Stimulated activated CD4-positive, alpha-beta T cell treated with anti-CD3 and anti-CD28 coated beads, Interleukin-2, amount 100 ng/mL, for 48 hours (primary cell): ENCODE measurements around the gene CD300C.
"Not testable (repeated sequence)": the region's sequence is repeated elsewhere in the genome, so short reads cannot be mapped to it uniquely, and the experiment has no call there.

Source experiments
- DNase-seq, 2 donors: peaks; one replicate each; pipeline ENCODE4 v3.0.0-alpha.2; 2020

CD300C gene

DNA sequence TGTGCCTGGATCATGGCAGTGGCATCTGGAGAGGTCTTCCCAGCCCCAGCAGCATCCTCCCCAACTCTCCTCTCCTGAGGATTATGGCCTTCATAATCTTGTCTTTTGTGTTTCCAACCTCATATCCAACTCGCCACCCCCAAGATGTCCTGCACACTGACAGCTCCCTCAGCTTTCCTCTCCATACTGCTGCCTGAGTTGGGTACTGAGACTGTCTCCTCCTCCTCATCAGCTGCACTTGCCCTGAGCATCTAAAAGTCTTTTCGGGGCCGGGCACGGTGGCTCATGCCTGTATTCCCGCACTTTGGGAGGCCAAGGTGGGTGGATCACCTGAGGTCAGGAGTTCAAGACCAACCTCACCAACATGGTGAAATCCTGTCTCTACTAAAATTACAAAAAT lies 16.7 kb downstream of the CD300C start:
- DNase-seq: no peak

GRCh38 chr17:74528491-74529199 lies 17.3 kb downstream of the CD300C start:
- DNase-seq: no peak

DNA sequence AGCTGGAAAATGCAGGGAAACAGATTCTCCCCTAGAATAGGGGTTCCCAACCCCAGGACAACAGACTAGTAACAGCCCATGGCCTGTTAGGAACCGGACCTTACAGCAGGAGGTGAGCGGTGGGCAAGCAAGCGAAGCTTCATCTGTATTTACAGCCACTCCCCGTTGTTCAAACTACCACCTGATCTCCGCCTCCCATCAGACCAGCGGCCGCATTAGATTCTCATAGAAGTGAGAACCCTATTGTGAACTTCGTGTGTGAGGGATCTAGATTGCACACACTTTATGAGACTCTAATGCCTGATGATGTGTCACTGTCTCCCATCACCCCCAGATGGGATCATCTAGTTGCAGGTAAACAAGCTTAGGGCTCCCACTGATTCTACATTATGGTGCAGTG lies 18.2 kb downstream of the CD300C start:
- no peak for DNase-seq

- DNase-seq: no peak
These were observed 18.8 kb downstream of the CD300C start for GRCh38 chr17:74527081-74527480.

DNA sequence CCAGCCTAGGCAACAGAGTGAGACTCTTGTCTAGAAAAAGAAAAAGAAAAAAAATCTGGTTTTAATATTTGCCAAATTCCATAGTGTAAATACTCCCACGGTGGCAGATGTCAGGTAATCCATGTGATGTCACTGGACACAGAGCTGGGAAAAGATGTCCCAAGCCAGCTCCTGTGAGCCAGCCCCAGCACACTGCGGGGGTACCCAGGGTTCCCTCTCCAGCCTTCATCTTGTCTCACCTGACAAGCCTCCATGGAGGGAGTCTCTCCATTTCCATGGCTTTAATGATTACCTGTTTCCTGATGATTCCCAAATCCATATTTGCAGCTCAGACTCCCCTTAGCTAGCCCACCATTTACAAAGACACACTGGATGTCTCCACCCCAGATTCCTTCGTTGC lies 19.2 kb downstream of the CD300C start:
- no peak for DNase-seq

- DNase-seq: no peak
These were observed 20.1 kb downstream of the CD300C start for GRCh38 chr17:74525781-74526288.

DNA sequence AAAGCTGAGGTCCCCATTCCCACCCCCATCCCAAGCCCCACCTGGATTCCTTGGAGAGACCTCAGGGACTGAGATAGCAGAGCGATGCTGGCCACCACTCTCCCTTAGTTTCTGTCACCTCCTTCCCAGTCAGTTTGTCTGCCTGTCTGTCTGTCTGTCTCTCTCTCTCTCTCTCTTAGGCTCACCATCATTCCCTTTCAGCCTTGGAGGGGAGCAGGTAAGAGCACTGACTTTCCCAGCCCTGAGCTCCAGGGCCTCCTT lies 20.5 kb downstream of the CD300C start:
- DNase-seq: no peak

DNA sequence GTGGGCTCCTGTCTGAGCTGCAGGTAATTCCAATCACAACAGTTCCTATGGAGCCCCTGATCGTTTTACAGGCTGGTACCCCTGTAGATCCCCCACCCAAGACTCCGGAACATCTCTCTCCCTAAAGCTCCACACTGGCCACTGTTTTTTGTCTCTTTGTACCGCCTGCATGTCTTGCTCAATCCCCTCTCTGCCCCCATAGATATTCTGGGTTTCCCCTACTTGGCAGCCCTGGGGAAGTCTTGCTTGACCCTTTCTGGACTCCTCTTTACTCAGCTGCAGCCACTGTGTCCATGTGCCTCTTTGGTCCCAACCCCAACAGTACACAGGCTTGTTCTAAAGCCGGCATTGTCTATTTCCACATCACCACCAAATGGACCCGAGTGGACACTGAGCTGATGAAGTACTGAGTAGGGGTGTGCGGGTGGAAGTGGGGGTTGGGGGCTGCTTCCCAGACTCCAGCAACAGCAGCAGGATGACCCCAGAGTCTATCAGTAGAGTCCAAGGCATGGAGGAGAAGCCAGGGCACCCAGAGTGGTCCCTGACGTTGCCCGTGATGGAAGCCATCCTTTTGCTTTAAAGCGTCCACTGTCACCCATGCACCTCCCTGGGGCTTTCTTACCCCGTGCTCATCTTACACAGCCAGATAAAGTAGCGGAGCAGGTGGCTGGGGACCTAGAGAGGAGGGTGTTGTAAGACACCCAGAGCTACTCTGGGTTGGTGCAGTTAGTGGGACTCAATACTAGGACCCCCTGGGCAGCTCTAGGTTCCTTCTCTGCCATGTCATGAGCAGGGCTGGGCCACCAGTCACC lies 21.1 kb downstream of the CD300C start:
- no peak for DNase-seq

DNA sequence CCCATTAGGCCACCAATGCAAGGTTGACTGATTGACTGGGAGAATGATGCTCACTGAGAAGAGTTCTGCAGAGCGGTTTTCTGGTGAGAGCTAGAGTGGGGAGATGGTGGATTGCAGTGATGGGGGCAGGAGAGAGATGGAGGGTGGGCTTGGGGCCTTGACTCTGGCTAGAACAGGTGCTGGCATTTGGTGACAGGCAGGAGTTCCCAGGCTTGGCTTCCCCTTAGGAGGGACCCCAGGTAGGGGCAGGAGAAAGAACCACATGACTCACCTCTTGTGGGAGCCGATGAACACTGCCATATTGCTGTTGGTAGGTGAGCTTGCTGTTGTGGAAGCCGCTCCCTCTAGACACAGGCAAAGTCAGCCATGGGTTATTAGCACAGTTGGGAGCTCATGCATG lies 22.6 kb downstream of the CD300C start:
- DNase-seq: no peak

- DNase-seq: no peak
These were observed 23.4 kb downstream of the CD300C start for GRCh38 chr17:74522381-74523105.

DNA sequence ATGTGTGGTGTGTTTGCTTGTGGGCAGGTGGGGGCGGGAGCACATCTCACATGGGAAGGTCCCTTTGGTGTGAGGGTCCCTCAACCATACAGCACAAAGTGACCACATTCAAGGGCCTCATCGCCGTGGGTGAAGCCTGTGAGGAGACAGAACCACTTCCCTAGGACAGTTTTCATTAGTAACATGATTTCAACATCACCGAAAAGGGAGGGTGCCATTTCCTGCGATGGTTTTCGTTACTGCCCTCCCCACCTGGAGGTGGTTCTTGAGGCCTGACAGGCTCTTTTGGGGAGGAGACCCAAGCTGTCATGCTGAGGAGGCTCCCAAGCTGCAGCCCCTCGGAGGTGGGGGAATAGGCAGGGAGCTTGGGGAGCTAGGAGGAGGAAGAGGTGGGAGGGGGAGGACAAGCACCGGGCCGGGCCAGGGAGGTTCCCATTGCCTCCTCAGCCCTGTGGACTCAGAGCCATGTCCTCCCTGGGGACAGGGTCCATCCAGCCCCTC lies 24.2 kb downstream of the CD300C start:
- no peak for DNase-seq

- no peak for DNase-seq
These were observed 25.0 kb downstream of the CD300C start for GRCh38 chr17:74520790-74521480.

DNA sequence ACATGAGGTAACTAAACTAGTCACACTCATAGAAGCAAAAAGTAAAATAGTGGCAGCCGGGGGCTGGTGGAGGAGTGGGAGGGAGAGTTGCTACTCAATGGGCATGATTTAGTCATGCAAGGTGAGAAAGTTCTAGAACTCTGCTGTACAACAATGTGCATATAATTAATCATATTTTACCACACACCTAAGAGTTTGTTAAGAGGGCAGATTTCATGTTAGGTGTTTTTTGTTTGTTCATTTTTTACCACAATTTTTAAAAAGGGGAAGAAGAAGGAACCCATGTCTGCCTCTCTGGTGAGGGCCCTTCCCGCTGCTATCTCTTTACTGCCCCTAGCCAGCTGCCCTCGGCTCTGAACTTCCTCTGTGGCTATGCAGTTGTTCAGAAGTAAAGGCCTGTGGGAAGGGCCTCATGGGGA lies 25.9 kb downstream of the CD300C start:
- no peak for DNase-seq

DNA sequence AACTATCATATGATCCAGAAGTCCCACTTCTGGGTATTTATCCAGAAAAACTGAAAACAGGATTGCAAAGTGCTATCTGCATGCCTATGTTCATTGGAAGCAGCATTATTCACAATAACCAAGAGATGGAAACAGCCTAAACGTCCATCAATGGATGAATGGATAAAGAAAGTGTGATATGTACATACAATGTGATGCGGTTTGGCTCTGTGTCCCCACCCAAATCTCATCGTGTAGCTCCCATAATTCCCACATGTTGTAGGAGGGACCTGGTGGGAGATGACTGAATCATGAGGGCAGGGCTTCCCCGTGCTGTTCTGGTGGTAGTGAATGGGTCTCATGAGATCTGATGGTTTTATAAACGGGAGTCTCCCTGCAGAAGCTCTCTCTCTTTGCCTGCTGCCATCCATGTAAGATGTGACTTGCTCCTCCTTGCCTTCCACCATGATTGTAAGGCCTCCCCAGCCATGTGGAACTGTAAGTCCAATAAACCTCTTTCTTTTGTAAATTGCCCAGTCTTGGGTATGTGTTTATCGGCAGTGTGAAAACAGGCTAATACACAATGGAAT lies 27.4 kb downstream of the CD300C start:
- not testable (repeated sequence) for DNase-seq

DNA sequence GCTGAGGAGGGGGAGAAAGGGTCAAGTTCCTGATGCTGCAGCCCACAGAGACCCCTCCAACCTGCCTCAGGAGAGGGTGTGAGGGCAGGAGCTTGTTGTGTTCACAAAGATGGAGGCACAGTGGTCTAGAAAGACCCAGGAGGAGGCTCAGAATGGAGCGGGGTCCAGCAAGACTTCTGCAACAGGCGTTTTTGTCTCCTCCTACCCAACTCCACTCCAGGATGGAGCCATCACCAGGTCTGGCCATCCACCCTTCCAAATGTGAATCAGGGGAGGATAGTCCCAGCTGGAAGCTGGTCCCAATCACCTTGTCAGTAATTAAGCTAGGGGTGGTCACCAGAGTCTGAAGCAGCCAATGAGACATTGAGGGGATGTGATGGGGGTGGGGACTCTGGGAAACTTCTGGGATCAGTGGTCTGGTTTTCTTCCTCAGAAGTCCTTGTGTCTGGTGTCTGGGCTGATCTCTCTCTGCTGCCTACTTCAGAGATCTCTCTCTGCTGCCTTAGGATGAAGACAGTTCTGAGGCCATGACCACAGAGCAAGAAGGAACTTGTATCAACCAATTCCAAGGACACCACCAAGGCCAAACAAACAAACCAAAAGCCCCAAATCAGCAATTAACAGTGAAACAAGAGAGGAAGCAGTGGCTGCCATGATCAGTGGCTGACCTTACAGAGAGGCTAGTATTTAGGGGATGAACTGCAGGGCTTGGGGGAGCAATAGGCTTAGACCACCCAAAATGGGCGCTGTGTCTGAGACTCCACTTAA lies 29.2 kb downstream of the CD300C start:
- DNase-seq: no peak

- no peak for DNase-seq
These were observed 30.0 kb downstream of the CD300C start for GRCh38 chr17:74515941-74516340.

- DNase-seq: no peak
These were observed 31.1 kb downstream of the CD300C start for GRCh38 chr17:74514632-74515334.

DNA sequence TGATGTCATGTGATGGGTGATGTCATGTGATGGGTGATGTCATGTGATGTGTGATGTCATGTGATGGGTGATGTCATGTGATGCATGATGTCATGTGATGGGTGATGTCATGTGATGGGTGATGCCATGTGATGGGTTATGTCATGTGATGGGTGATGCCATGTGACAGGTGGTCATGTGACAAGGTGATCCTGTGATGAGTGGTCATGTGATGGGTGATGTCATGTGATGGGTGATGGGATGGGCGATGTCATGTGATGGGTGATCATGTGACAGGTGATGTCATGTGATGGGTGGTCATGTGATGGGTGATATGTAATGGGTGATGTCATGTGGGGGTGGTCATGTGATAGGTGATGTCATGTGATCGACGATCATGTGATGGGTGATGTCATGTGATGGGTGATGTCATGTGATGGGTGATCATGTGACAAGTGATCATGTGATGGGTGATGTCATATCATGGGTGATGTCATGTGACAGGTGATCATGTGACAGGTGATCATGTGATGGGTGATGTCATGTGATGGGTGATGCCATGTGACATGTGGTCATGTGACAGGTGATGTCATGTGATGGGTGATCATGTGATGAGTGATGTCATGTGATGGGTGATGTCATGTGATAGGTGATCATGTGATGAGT lies 31.8 kb downstream of the CD300C start:
- peak in 1 of 2 donors; percentile 43 for DNase-seq

DNA sequence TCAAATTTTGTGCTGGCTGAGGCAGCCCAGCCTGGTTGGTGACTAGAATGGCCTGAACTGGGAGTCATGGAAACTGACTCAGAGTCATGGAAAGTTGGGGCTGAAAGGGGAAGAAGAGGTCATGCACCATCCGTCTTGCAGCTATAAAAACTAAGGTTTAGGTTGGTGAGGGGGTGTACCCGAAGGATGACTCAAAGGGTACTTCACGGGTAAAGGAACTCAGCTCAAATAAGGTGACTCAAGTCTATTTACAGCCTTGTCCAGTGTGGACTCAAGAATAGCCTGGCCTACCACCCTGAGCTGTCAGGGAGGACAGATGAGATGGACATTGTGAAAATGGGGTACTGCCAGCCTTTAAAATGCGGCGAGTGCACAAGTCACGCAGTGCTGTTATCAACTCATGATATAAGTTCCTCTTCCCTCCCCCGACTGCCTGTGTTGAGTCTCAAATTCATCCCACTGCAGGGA lies 33.3 kb downstream of the CD300C start:
- peak in 1 of 2 donors; percentile 37 for DNase-seq

DNA sequence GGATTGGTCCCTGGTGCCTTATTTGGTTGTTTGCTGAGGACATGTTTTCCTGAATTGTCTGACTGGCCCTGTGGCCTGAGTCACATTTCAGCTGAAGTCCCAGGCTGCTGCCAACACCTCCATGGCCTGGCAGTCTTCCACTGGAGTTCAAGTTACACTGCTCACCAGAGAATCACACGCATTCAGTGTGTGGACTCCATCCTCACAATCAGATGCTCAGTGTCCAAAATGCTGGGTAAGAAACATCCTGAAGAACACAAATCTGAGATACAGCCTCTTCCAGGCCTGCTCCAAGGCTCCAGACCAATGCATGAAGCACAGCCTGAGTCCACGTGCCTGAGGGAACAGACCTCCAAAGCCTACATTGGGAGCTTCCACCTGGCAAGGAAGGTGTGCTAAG lies 33.9 kb downstream of the CD300C start:
- no peak for DNase-seq
